GM18858 (cell line): ENCODE data around the gene VPS16.

Source experiments
- ATAC-seq: cut with Tn5 transposase; IDR thresholded peaks from one replicate; pipeline ENCODE4 v1.9.1; 2021; ENCODE audit not compliant: unreplicated experiment

VPS16 gene

DNA sequence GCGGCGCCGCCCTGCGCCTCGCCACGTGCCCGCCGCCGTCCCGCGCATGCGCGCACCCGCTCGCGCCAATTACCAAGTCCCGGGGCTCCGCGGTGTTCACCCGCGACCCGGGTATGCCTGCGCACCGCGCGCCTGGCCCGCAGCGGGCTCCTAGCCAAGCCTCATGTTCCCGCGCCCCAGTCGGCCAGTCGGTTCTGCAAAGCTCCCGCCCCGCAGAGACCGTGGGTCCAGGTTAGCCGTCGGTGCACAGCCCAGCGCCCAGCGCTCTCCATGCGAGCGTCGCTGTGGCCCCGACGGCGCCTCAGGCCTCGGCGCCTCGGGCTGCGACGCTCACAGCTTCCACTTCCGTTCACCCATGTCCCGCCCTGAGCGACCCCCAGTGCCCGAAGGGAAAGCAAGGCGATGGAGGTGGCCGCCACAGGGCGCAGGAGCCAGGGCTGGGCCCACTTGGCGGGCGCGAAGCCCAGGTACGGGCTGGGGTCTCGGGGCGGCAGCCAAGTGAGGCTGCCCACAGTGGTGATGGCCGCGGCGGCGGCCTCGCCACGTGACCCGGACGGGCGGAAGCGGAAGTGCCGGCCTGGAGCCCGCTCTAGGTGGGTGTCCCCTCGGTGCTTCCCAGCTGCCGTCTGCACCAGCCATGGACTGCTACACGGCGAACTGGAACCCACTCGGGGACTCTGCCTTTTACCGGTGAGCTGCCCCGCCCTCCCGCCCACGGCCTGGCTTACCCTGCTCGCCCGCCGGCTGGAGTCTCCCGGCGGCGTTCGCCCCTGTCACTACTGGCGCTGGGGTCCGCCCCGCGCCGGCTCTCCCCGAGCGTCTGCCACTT is at the start of gene VPS16, which contains the start of gene PCED1A:
TSS of gene VPS16 (plus strand) at position 608 of the 829 bp plus-strand sequence. CDS start at position 638, 30 bp downstream.
TSS of gene PCED1A (minus strand) at position 518 of the 829 bp plus-strand sequence. CDS start 743 bp downstream, outside the sequence.
- ATAC-seq = peak; percentile 91

DNA sequence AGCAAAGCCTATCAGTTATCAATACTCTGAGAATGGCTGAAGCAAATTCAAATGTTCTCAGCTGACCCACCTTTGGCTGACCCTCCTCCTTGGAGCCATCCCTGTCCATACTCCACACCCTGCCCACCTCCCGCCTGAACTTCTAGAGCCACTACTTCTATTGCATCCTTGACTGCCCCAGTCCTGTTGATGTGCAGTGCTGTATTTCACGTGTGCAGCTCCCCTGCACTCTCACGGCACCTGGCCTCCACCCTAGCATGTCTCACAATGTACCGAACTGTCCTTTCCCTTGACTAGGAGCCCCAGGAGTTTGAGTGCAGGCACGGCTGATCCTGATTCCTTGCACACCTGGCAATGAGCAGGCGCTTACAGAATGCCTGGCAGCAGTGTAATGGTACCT is 47.1 kb upstream of the VPS16 start:
- no peak for ATAC-seq

DNA sequence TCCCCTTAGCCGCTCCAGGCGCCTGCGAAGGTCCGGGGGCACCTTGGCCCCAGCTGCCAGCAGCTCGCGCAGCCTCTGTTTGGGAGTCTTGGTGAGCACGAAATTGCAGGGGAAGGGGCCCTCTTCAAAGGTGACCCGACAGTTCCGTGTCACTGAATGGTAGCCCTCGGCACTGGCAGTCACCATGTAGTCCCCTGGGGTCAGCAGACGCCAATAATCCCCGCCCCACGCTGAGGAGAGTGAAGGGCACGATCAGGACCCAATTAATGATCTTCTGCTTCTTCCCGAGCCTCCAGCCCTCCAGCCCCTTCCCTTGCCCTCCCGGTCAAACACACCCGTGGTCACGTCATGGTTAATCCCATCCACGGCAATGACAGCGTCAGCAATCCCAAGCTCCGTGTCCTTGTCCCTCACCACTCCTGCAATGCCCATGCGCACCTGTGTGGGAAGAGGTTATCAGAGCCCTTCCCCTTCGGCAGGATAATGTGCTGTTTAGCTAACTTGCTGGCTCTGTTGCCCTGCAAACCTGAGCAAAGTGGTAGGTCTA is 46.3 kb upstream of the VPS16 start:
- no peak for ATAC-seq

DNA sequence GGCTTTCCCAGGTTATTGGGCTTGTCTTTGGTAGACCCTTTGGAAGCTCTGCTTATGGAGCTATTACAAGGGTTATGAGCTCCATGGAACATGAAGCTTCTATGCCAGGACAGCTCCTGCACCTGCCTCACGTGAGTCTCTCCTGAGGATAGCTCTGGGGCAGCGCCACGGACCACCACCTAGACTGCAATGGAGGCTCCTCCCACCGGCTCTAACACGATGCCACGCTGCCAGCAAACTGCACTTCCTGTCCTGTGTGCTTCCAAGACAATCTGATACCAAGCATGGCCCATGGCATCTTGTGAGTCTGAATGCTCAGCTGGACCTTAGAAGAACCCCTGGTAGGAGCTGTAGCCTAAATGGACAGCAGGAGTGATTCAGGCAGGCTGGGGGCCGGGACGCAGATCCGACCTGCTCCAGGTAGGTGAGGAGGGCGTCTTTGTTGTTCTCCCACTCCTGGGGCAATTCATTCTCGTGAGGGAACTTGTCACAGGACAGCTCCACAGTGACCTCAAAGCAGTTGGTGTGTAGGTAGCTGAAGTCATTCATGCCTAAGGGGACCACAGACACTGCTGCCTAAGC is 45.6 kb upstream of the VPS16 start:
- no peak for ATAC-seq

DNA sequence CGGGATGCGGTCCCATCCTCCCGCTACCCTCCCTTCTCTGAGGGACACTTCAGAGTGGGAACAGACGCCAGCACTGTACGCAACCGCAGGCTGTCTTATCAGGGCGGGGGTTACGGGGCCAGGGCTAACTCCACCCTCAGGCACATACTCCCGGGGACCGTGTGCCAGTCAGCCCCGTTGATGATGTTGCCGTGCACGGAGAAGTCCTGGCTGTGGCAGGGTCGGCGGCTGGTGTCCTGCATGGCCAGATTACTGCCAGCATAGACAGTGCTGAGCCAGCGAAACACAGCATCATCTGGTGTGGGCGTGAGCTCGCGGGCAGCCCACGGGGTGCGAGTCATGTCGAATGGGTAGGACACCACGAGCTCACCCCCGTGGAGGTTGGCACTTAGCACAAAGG is 45.1 kb upstream of the VPS16 start:
- ATAC-seq = no peak

DNA sequence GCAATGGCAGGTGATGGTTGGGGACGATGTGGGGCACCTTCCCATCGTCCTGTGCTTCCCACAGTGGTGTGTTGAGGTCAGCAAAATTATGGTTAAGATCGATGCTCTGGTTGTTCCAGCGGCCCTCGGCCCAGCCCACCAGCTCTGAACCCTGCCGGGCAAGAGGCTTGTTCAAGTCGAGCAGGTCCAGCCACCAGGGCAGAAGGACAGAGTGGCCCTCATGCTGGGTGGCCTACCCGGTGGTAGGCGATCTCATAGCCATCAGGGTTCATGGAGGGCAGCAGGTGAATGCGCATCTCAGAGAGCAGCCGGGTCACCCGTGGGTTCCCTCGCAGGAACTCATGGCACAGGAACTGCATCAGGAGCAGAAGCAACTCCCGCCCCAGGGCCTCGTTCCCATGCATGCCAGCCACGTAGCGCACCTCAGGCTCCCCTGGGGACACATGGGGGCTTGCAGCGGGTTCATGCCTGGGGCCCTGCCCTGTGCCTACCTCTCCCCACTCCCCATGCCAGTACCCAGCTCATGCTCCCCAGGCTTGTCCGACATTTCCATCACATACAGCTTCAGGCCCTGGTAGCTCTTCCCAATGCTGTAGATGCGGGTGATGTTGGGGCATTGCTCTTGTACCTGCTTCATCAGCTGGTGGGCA is 44.4 kb upstream of the VPS16 start:
- ATAC-seq = no peak

DNA sequence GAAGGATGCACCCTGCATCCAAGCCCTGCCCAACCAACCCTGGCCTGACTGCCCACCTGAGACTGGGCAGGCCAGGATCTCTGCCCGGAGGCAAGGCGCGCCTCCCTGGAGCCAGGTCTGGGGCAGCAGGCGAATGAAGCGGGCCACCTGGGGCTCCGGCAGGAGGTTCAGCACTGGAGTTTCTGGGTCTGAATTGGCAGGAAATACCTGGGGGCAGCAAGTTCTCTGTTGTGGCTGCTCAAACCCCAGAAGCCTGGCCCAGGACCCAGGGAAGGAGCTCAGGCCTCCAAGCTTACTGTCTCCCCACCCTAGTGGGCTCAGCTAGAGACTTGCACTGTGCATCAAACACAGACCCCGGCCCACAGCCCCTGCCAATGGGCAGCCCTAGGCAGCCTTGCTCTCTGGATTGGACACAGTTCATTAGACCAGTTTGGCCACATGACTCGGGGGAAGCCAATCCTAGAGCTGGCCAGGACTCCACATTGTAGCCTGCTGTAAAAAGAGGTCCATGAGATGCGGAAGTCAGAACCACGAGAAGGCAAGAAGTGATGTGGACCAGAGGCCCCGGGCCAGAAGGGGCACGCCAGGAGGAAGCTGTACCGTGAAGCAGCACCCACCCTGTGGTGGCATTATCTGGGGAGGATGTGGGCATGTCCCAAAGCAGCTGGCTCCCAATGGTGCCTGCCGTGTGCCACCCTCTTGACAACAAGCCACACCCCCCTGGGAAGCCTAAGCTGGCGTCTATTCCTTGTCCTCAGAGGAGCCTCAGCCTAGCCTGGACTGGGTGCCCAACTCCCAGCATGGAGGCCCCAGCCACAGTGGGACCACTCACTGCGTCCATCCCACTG is 43.2 kb upstream of the VPS16 start:
- ATAC-seq = no peak

DNA sequence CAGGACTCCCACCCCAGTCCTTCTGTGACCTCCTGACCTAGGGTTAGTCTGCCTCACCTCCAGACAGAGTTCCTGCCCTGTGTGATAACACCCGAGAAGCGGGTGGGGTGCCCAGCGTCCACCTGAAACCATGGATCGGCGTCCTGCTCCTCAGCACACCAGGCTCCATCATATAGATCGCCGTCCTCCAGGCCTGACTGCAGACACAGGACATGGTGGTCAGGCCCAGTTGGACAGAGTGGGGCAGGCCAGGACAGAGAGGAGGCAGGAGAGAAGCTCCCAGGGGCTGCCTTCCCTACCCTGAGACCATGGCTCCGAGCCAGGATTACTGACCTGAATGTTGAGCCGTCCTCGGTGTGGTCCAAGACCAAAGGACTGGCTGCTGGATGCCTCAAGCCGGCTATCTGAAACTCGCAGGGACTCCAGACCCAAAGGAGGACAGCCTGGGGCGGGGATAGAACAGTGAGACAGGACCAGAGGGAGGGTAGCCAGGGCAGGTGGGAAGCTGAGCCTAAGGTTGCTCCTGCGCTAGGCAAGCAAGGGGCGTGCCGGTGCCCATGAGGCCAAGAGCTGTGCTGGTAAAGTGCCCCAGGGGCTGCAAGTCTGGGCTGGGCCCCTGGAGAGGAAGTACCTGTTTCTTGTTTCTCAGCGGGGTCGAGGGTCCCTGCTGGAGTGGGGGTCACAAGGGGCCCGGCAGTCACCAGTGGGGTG is 42.3 kb upstream of the VPS16 start:
- no peak for ATAC-seq

DNA sequence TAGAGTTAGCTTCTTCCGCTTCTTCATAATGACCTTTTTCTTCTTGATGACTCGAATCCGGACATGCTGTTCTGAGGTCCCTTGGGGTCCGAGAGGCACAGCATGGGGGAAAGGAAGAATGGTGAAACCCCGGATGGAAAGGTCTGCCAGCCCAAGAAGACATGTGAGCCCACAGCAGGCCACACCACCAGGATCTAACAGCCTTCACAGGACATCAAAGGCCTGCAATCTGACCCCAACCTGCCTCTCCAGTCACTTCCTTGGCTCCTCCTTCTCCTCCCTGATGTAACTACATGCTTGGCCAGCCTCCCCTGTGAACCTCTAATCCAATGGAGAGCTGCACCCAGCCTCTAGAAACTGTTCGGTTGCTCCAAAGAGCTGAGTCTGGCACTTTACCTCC is 41.7 kb upstream of the VPS16 start:
- ATAC-seq = no peak

DNA sequence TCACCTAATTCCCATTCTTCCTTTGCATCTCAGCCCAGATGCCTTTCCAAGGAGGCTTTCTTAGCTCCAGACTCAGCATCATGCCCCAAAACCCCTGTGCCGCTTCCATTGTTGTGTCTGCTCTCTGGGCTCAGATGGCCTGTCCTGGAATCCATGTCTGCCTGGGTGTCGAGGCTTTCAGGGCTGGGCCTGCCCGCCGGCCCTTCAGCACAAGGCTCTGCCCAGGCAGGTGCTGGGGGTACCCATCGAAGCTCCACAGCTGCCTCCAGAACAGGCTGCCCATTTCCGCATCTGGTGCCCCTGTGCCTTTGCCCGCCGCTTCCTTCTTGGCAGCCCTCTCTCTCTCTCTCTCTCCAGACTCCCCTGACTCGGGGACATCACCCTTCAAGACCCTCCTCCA is 41.3 kb upstream of the VPS16 start:
- ATAC-seq = no peak

DNA sequence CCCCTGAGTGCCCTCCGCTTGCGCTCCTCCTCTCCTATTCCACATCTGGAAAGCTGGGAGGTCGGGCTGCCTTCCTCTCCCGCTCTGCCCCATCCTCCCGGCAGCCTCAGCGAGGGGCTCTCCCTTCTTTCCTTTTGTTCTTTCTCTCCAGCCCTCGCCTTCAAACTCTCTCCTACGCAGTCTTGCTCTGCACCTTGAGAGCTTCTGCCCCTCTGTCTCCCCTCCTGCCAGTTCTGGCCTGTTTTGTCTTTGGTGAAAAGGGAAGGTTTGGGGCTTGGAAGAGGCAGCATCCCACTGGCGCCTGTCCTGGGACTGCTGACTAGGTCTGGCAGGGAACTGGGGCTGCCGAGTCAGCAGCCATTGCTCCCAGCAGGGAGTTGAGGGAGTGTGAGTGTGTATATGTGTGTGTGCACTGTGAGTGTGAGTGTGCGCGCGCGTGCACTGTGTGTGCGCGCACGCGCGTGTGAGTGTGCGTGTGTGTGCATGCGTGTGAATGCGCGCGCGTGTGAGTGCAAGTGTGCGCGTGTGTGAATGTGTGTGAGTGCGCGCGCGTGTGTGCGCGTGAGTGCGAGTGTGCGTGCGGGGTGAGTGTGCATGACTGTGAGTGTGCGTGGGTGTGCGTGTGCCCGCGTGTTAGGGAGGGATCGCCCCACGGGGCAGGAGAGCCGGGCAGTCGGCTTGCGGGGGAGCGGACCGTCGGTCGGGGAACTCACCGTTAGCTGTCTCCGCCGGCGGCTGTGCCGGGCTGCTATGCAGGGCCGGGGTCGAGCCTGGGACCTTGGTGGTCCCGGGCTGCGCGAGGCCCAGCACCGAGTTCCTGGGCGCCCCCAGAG is 40.6 kb upstream of the VPS16 start:
- ATAC-seq = no peak

DNA sequence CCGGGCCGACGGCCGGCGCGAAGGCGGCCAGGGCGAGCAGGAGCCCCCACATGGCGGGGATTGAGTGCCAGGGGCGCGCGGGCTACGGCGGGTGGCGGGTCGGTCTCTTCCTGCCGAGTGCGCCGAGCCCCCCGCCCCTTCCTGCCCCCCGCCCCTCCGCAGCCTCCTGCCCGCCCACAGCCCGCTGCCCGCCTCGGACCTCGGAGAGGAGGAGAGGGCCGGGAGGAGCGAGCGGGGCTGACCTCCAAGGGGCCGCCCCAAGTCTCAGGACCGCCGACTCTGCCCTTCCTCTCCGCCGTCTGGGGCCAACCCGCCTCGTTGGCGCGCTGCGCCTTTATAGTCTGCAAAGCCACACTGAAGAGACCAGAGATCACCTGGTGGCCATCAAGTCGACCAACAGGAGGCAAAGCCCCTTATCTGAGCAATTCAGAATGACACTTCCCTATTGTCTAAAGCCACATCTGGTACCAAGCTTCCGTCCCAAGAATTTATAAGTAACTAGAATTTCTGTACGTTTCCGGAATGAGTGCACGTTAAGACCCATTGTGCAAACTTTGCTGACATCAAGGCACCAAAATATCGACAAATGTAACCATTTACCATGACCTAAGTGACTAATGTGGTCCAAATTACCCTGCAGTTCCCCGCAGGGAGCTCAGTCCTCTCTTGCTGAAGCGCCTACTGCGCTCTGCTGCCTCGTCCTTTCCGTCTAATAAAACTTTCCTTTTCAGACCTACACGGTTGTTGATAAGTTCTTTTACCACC is 39.8 kb upstream of the VPS16 start, which contains the start of gene CPXM1:
TSS of gene CPXM1 (minus strand) at position 107 of the 765 bp plus-strand sequence. CDS start at position 52, 55 bp downstream.
- ATAC-seq = no peak

DNA sequence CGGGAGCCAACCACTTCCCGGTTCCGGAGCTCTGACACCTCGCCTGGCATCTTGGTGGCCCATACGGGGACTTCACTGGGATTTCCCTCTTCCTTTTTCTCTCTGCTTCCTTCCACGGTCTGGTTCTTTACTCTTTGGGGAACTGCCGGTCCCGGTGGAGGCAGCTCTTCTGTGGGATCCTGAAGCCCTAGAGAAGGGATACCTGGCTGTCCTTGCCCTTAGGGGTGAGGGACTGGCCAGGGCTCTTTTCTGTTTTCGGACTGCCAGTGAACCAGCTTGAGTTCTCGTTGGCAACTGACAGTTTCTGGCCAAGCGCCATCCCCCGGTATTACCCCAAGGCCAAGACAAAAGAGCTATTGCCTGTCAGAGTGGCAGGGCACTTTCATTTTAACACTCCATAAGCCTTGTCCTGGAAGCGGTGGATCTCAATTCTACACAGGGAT is 39.2 kb upstream of the VPS16 start:
- ATAC-seq = no peak

DNA sequence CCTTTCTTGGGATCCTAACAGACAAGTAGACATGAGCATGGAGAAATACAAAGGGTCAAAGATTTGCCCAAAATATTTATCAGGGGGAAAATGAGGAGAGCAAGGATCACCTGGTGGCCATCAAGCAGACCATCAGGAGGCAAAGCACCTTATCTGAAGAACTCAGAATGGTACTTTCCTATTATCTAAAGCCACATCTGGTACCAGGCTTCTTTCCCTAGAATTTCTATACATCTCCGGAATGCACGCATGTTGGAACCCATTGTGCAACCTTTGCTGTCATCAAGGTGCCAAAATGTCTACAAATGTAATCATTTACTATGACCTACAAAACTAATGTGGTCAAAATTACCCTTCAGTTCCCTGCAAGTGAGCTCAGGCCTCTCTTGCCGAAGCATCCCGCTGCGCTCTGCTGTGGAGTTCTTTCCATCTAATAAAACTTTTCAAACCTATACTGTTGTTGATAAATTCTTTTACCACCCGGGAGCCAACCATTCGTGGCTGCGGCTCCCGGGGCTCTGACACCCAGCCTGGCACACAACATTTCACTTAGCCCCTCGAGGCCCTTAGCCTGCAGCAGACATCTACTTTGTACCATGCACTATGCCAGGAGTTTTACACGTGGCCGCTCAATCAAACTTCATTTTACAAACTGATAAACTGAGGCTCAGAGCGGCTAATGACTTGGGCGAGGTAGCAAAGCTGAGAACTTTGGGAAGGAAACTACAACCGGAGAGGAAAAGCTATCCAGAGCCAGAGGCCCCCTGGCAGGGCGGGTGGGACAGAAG is 36.3 kb upstream of the VPS16 start:
- ATAC-seq = no peak

DNA sequence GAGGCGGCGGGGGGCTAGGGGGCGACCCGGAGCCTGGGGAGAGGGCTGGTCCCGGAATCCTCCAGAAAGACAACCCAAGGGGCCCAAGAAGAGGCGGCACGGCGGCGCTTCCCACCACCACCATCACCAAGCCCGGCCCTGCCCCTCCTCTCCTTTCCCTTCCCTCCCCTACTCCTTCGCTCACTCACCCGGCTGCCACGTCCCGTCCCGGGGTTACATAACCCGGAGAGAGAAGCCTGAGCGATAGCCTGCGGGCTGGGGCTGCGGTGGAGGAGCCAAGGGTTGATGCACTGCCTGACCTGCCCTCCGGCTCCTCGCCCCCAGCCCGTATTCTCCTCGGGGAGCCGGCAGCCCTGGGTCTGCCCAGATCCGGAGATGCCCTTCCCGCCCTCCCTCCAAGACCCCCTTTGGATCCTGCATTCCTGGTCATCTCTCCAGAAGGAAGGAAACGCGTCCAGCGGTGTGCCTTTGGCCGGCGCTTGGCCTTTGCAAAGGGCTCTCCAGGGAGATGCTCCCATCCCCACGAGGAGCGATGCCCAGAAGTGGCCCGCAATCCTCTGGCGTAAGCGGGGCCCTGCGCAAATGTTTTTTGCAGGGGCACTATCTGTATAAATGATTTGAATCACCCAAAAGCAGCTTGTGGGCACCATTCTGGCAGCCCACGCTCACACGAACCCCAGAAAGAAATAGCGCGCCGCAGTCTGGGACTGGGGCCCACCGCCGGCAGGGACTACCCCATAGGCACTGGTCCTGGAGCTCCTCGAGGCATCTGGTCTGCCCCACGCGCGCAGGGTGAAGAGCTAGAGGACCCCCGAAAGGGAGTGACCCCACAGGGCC is 35.5 kb upstream of the VPS16 start:
- no peak for ATAC-seq

DNA sequence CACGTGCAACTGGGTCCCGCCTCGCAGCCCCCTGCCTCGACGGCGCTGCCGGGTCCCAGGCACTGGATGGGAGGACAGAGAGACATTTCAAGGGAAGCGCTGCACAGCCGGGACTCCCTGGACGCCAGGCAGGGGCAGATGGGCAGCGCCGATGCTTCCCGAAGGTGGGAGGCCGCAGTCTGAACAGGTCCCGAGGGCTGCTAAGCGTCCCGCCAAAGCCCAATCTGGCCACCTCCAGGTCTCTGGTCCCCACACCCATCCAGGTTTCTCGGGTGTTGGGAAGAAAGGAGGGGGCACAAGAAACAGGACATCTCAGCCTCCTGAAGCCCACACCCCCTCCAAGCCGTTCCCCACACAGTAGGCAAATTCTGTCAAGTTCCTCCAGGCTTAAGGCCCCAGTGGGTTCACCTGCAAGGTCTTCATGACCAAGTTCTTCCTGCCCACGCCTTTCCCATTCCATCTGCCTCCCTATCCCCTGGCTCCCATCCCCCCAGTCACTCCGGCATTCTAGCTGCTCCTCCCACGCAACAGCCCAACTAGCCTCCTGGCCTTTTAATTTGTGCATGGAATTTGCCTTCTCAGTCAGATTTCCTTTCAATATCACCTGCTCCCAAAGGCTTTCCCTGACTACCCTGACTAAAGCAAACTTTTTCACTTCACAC is 34.7 kb upstream of the VPS16 start:
- ATAC-seq = no peak
